Esophagus muscularis mucosa (tissue), 4 donors: ENCODE data around the gene KCNQ5. TPM values are rescaled to one million over a fixed set of nuclear protein-coding genes. Genes with fewer than 3 reads are reported as not detected.
"Not testable (repeated sequence)": the region's sequence is repeated elsewhere in the genome, so short reads cannot be mapped to it uniquely, and the experiment has no call there.

ENCODE experiments used
- DNase-seq: peaks from one replicate; pipeline ENCODE4 v3.0.0-alpha.2; 2017; ENCODE audit errors: extremely low spot score
- H3K27ac ChIP-seq, 4 donors: fragments of 200-600 bp; sonication (generic); replicated peaks in 1 of 4; 1 replicate in 3 of 4; 2 replicates in 1 of 4; pipeline ENCODE4 v1.5.1; 2016 to 2019; ENCODE audit warnings: mild to moderate bottlenecking in 1 of 4
- H3K27me3 ChIP-seq, 4 donors: fragments of 200-600 bp; sonication (generic); one replicate each; pipeline versions ENCODE4 v1.5.1 to v1.6.0; 2016 to 2019
- H3K36me3 ChIP-seq, 4 donors: fragments of 200-600 bp; sonication (generic); one replicate each; pipeline ENCODE4 v1.5.1; 2016 to 2019
- H3K4me1 ChIP-seq, 4 donors: fragments of 200-600 bp; sonication (generic); one replicate each; pipeline ENCODE4 v1.5.1; 2016 to 2019
- H3K4me3 ChIP-seq, 4 donors: fragments of 200-600 bp; sonication (generic); 1 replicate in 2 of 4; 2 replicates in 2 of 4; pipeline ENCODE4 v1.5.1; 2016 to 2019; ENCODE audit warnings: mild to moderate bottlenecking in 4 of 4, moderate library complexity in 1 of 4
- H3K9me3 ChIP-seq, 4 donors: fragments of 200-600 bp; sonication (generic); 1 replicate in 3 of 4; 2 replicates in 1 of 4; pipeline ENCODE4 v1.5.1; 2016 to 2019
- EP300 ChIP-seq: sonication (generic); formaldehyde crosslinking; IDR thresholded peaks from one replicate; pipeline ENCODE4 v1.6.1; 2017; ENCODE audit warnings: antibody characterized with exemption
- POLR2A ChIP-seq: fragments of 450-650 bp; IDR thresholded peaks from one replicate; pipeline ENCODE4 v1.6.1; 2017; ENCODE audit warnings: antibody characterized with exemption, moderate library complexity, mild to moderate bottlenecking, low read depth
- POLR2AphosphoS5 ChIP-seq, 2 donors: sonication (generic); formaldehyde crosslinking; IDR thresholded peaks; one replicate each; pipeline ENCODE4 v1.6.1; 2017; ENCODE audit warnings: antibody characterized with exemption in 2 of 2
- WGBS: methylation state at CpG from one replicate; pipeline ENCODE4 v1.1.5; 2018; 5-methylcytosine and 5-hydroxymethylcytosine counted together
- intact Hi-C: fragments of 100-400 bp; cut with DNase I; formaldehyde crosslinking; loops from one replicate; pipeline ENCODE4 v1.15.1; 2023
- total RNA-seq, 4 donors: library from RNA; depleted of rRNA; stranded (reverse); fragments of >200 nt; gene quantifications; one replicate each; pipeline versions ENCODE4 v1.1.0 to v1.2.1, GENCODE V29; 2016
- TF ChIP-seq, protein P1 (sequence below), 3 experiments: fragments of 200-600 bp in 2 of 3; fragments of 450-650 bp in 1 of 3; sonication (generic) in 2 of 3; IDR thresholded peaks; one replicate each; pipeline ENCODE4 v1.5.1; 2017 to 2019; ENCODE audit warnings: antibody characterized with exemption in 3 of 3, mild to moderate bottlenecking in 2 of 3, moderate library complexity in 1 of 3

Gene KCNQ5
- total RNA-seq, 4 donors from 2014 or later = 1.2 to 2.2 (median 1.8) TPM

- no peaks in the 10 kb centered on the region for H3K36me3 ChIP-seq
- intact Hi-C loops = loop anchor here (5.0 kb wide), 1 partner anchor 768 kb away; no protein-coding TSS in a partner anchor
- WGBS = 90% methylated on average over 6 of the region's 6 CpGs
- no peak for DNase-seq
- TF ChIP-seq POLR2A (no peak), POLR2AphosphoS5 (IDR thresholded peaks at IDR 0.05) (no peak), EP300 (no peak)
- TF ChIP-seq, protein P1, sequence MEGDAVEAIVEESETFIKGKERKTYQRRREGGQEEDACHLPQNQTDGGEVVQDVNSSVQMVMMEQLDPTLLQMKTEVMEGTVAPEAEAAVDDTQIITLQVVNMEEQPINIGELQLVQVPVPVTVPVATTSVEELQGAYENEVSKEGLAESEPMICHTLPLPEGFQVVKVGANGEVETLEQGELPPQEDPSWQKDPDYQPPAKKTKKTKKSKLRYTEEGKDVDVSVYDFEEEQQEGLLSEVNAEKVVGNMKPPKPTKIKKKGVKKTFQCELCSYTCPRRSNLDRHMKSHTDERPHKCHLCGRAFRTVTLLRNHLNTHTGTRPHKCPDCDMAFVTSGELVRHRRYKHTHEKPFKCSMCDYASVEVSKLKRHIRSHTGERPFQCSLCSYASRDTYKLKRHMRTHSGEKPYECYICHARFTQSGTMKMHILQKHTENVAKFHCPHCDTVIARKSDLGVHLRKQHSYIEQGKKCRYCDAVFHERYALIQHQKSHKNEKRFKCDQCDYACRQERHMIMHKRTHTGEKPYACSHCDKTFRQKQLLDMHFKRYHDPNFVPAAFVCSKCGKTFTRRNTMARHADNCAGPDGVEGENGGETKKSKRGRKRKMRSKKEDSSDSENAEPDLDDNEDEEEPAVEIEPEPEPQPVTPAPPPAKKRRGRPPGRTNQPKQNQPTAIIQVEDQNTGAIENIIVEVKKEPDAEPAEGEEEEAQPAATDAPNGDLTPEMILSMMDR (IDR thresholded peaks at IDR 0.05) = no peak
- H3K4me1 ChIP-seq = peaks cover 5 to 7% (median 5%) of the 10 kb centered on the region in 4 donors
- peak overlapping the region in 2 of 4 donors; percentile 32 to 39 for H3K4me3 ChIP-seq
- no peaks in the 10 kb centered on the region for H3K27me3 ChIP-seq
- H3K9me3 ChIP-seq = no peaks in the 10 kb centered on the region
- no peak overlapping the region for H3K27ac ChIP-seq
Measured at GRCh38 chr6:73180076-73180738, 558.3 kb downstream of the KCNQ5 start.

DNA sequence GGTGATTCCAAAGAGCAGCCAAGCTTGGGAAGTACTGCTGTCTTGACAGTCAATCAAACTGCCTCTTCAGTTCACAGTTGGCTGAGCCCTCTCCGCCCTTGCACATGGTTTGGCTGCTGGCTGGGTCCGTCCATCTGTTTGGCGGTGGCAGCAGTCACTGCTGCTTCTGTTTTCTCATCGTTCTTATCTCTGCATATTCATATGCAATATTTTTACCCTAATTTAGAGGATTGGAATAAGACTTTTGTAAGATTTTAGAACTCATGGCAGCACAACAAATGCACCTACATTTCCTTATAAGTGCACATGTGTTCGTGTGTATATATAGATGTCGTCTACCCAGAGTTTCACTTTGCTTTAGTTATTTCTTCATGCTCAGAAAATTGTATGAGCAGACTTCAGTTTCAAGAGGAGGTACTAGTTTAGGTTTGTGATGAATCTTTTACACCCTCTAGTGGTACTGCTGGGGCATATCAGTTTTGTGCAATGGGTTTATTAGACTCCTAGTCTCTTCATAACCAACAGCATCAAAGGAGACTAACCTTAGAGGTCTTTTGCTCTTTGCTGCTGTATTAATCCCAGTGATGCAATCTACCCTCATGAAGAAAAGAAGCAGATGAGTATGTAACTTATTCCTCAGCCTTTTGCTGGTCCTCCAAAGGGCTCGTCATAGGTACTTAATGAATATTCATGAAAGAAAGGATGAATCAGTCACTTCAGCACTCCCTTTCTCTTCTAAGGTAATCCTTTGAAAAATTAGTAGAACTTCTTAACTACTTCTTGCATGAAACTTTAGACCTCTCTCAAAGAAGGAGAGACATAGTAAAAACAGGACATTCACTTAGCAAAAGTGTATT is 559.1 kb downstream of the KCNQ5 start:
- TF ChIP-seq POLR2A (no peak), EP300 (no peak)
- TF ChIP-seq, protein P1 (IDR thresholded peaks at IDR 0.05) = peak; percentile 67 to 84 (median 83)
- WGBS = 21% methylated on average over 7 of the region's 7 CpGs
- no peak for DNase-seq

DNA sequence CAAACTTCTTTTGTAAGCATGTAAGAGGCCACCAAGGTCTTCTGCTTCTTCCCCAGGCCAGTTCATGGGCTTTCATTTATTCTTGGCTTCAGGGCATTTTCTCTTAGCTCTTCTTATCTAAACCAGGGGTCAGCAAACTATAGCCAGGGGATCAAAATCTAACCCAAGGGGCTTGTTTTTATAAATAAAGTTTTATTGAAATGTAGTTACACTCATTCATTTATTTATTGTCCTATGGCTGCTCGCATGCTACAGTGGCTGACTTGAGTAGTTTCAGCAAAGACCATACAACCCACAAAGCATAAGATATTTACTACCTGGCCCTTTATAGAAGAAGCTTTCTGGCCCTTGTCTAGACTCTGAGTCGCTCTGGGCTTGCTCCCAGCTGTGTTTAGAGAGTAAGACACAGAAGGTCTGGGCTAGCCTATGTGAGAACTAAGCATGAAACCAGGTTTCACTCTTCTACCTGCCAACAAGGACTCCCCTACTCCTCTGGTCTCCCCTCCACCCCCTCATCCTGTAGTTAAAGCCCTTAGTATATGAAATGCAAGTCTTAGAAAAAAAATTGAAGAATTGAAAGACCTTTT is 560.2 kb downstream of the KCNQ5 start:
- no peak for DNase-seq
- 94% methylated on average over 2 of the region's 2 CpGs for WGBS
- no peaks in the 10 kb centered on the region for H3K36me3 ChIP-seq
- no peak overlapping the region for H3K27ac ChIP-seq
- TF ChIP-seq POLR2A (no peak), EP300 (no peak), POLR2AphosphoS5 (IDR thresholded peaks at IDR 0.05) (no peak)
- TF ChIP-seq, protein P1 (IDR thresholded peaks at IDR 0.05) = no peak
- H3K4me3 ChIP-seq = no peak overlapping the region
- no peaks in the 10 kb centered on the region for H3K9me3 ChIP-seq
- H3K27me3 ChIP-seq = no peaks in the 10 kb centered on the region
- H3K4me1 ChIP-seq = peaks cover 5 to 7% (median 5%) of the 10 kb centered on the region in 4 donors
- intact Hi-C loops = loop anchor here (5.0 kb wide), 1 partner anchor 770 kb away; no protein-coding TSS in a partner anchor

More for the DNA sequence above, 559.1 kb downstream of the KCNQ5 start:
- no peaks in the 10 kb centered on the region for H3K27me3 ChIP-seq
- no peaks in the 10 kb centered on the region for H3K9me3 ChIP-seq
- intact Hi-C loops = loop anchor here (5.0 kb wide), 1 partner anchor 769 kb away; no protein-coding TSS in a partner anchor
- H3K4me1 ChIP-seq = peaks cover 5 to 7% (median 5%) of the 10 kb centered on the region in 4 donors
- no peak overlapping the region for H3K27ac ChIP-seq
- H3K36me3 ChIP-seq = no peaks in the 10 kb centered on the region
- peak overlapping the region; percentile 32 to 51 (median 36) for H3K4me3 ChIP-seq

DNA sequence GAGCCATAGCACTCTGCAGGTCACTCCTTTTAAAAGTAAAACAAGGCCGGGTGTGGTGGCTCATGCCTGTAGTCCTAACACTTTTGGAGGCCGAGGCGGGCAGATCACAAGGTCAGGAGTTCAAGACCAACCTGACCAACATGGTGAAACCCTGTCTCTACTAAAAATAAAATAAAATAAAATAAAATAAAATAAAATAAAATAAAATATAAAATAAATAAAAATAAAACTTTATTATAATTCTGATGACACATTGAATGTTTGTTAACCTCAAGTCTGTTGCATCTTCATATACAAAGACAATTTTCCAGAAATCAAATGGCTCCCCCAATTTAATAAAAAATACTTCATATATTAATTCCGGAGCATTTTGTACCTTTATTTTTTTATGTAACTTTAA is 571.4 kb downstream of the KCNQ5 start:
- H3K4me3 ChIP-seq, H3K27ac ChIP-seq, H3K4me1 ChIP-seq, H3K27me3 ChIP-seq, intact Hi-C loops, H3K9me3 ChIP-seq, H3K36me3 ChIP-seq, DNase-seq: not testable (repeated sequence)
- WGBS = 97% methylated on average over 4 of the region's 4 CpGs

- 98% methylated on average over 5 of the region's 7 CpGs for WGBS
Measured at GRCh38 chr6:73194744-73195143, 572.9 kb downstream of the KCNQ5 start.

More at GRCh38 chr6:73194744-73195143, 572.9 kb downstream of the KCNQ5 start:
- no peak for TF ChIP-seq POLR2AphosphoS5 (IDR thresholded peaks at IDR 0.05)
- TF ChIP-seq POLR2A = no peak
- TF ChIP-seq, protein P1 (IDR thresholded peaks at IDR 0.05) = no peak
- TF ChIP-seq EP300 = no peak
- no peaks in the 10 kb centered on the region for H3K27me3 ChIP-seq
- no peaks in the 10 kb centered on the region for H3K4me1 ChIP-seq
- H3K27ac ChIP-seq = no peak overlapping the region
- no peaks in the 10 kb centered on the region for H3K9me3 ChIP-seq
- DNase-seq = no peak
- intact Hi-C loops = no loop called here
- H3K36me3 ChIP-seq = peaks cover 0 to 7% (median 0%) of the 10 kb centered on the region in 4 donors
- H3K4me3 ChIP-seq = no peak overlapping the region
